DOHH2 (cell line): ENCODE data around the gene APIP.

Experiments used
- H3F3A ChIP-seq: fragments of 200-600 bp; sonication (generic), shearing (Covaris generic); 2 replicates; pipeline ENCODE4 v1.6.0; 2016; ENCODE audit warnings: antibody characterized with exemption, mild to moderate bottlenecking; ENCODE audit not compliant: control insufficient read depth, insufficient read depth
- H3K27ac ChIP-seq: fragments of 200-600 bp; sonication (generic); 2 replicates; pipeline ENCODE4 v1.5.1; 2014; ENCODE audit warnings: low read depth, mild to moderate bottlenecking, low read length, moderate library complexity
- H3K27me3 ChIP-seq: fragments of 200-600 bp; sonication (generic); 2 replicates; pipeline ENCODE4 v1.6.1; 2014; ENCODE audit warnings: mild to moderate bottlenecking, low read length, mixed read lengths; ENCODE audit not compliant: control insufficient read depth
- H3K36me3 ChIP-seq: fragments of 200-600 bp; sonication (generic); 2 replicates; pipeline ENCODE4 v1.6.1; 2014; ENCODE audit warnings: mild to moderate bottlenecking, low read length, moderate library complexity, mixed read lengths; ENCODE audit not compliant: control insufficient read depth
- H3K4me1 ChIP-seq: fragments of 200-600 bp; sonication (generic); 2 replicates; pipeline ENCODE4 v1.6.1; 2014; ENCODE audit warnings: mild to moderate bottlenecking, low read length, mixed read lengths; ENCODE audit not compliant: control insufficient read depth
- H3K4me2 ChIP-seq: fragments of 200-600 bp; sonication (generic); 2 replicates; pipeline ENCODE4 v1.6.0; 2014; ENCODE audit warnings: mild to moderate bottlenecking, low read length, moderate library complexity
- H3K4me3 ChIP-seq: fragments of 200-600 bp; sonication (generic); 2 replicates; pipeline ENCODE4 v1.5.1; 2014; ENCODE audit warnings: mild to moderate bottlenecking, low read length, mixed read lengths
- H3K79me2 ChIP-seq: fragments of 200-600 bp; sonication (generic); 2 replicates; pipeline ENCODE4 v1.6.1; 2014; ENCODE audit warnings: mild to moderate bottlenecking, low read length, mixed read lengths; ENCODE audit not compliant: control insufficient read depth
- H3K9me2 ChIP-seq: fragments of 200-600 bp; sonication (generic); replicated peaks from 2 replicates; pipeline ENCODE4 v1.6.1; 2014; ENCODE audit warnings: mild to moderate bottlenecking, low read length, mixed read lengths; ENCODE audit not compliant: control insufficient read depth
- H3K9me3 ChIP-seq: fragments of 200-600 bp; sonication (generic); 2 replicates; pipeline ENCODE4 v1.6.1; 2014; ENCODE audit warnings: antibody characterized with exemption, low read length, mixed read lengths; ENCODE audit not compliant: control insufficient read depth, insufficient read depth
- H4K20me1 ChIP-seq: fragments of 200-600 bp; sonication (generic); 2 replicates; pipeline ENCODE4 v1.6.0; 2014; ENCODE audit warnings: low read depth, mild to moderate bottlenecking, antibody characterized with exemption, low read length, moderate library complexity; ENCODE audit not compliant: control insufficient read depth, insufficient read depth
- EZH2phosphoT487 ChIP-seq: fragments of 200-600 bp; sonication (generic); IDR thresholded peaks from 2 replicates; pipeline ENCODE4 v1.6.1; 2017; ENCODE audit warnings: borderline replicate concordance, mild to moderate bottlenecking, antibody characterized with exemption, low read length, moderate library complexity, mixed read lengths
- TF ChIP-seq, protein P1 (sequence below): fragments of 200-600 bp; sonication (generic); IDR thresholded peaks from one replicate; pipeline ENCODE4 v1.5.1; 2014; ENCODE audit warnings: antibody characterized with exemption, mild to moderate bottlenecking, low read depth, low read length; ENCODE audit not compliant: poor library complexity, severe bottlenecking

The APIP gene

DNA sequence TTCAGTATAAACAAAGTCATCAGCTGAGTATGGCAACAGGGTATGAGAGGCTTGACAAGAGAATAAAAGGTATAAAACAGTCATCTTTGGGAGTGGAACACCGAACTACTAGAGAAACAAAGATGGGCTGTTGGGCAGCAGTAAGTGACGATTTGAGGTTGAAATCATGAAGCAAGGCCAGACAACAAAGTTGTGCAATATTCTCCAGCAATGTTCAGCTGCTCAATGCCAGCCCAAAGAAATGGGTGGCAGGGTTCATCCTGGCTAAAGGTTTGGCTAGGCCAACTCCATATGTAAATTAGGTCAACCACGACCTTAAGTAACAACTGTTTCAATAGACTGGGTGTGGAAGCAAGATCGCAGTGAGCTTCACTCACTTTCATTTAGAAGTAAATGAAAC is 6.2 kb downstream of the APIP start:
- peaks cover 75% of the 10 kb centered on the region for H3K79me2 ChIP-seq
- no peaks in the 10 kb centered on the region for H3K27me3 ChIP-seq
- TF ChIP-seq EZH2phosphoT487: no peak
- TF ChIP-seq, protein P1, sequence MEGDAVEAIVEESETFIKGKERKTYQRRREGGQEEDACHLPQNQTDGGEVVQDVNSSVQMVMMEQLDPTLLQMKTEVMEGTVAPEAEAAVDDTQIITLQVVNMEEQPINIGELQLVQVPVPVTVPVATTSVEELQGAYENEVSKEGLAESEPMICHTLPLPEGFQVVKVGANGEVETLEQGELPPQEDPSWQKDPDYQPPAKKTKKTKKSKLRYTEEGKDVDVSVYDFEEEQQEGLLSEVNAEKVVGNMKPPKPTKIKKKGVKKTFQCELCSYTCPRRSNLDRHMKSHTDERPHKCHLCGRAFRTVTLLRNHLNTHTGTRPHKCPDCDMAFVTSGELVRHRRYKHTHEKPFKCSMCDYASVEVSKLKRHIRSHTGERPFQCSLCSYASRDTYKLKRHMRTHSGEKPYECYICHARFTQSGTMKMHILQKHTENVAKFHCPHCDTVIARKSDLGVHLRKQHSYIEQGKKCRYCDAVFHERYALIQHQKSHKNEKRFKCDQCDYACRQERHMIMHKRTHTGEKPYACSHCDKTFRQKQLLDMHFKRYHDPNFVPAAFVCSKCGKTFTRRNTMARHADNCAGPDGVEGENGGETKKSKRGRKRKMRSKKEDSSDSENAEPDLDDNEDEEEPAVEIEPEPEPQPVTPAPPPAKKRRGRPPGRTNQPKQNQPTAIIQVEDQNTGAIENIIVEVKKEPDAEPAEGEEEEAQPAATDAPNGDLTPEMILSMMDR: no peak
- no peaks in the 10 kb centered on the region for H4K20me1 ChIP-seq
- H3K27ac ChIP-seq: no peak overlapping the region
- no peaks in the 10 kb centered on the region for H3F3A ChIP-seq
- peaks cover 5% of the 10 kb centered on the region; the same call in 1 of the 2 replicates for H3K9me3 ChIP-seq
- H3K4me3 ChIP-seq: no peak overlapping the region
- no peaks in the 10 kb centered on the region for H3K9me2 ChIP-seq
- peaks cover 48% of the 10 kb centered on the region for H3K36me3 ChIP-seq
- peaks cover 7% of the 10 kb centered on the region for H3K4me1 ChIP-seq
- no peak overlapping the region for H3K4me2 ChIP-seq

DNA sequence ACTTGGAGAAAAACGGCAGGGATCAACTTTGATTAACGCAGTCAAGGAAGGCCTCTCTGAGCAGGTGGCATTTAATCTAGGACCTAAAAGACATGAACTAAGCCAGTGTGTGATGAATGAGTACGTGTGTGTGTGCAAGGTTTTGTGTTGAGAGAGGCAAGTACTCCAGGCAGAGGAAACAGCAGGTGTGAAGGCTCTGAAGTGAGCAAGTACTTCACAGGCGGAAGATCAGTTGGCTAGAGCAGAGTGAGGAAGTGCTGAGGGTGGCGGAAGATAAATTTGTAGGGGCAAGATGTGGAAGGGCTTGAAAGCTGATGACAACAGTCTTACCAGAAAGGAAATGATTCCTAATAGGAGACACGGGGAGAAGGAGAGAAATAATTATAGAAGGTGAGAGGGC is 6.8 kb downstream of the APIP start:
- Histone ChIP-seq H3F3A (no peaks in the 10 kb centered on the region), H3K4me1 (peaks cover 7% of the 10 kb centered on the region), H3K4me3 (no peak overlapping the region), H3K27ac (no peak overlapping the region), H3K9me2 (no peaks in the 10 kb centered on the region), H3K36me3 (peaks cover 48% of the 10 kb centered on the region), H3K4me2 (no peak overlapping the region), H3K79me2 (peaks cover 75% of the 10 kb centered on the region), H3K27me3 (no peaks in the 10 kb centered on the region), H3K9me3 (peaks cover 5% of the 10 kb centered on the region; the same call in 1 of the 2 replicates), H4K20me1 (no peaks in the 10 kb centered on the region)
- no peak for TF ChIP-seq EZH2phosphoT487
- TF ChIP-seq, protein P1: no peak

DNA sequence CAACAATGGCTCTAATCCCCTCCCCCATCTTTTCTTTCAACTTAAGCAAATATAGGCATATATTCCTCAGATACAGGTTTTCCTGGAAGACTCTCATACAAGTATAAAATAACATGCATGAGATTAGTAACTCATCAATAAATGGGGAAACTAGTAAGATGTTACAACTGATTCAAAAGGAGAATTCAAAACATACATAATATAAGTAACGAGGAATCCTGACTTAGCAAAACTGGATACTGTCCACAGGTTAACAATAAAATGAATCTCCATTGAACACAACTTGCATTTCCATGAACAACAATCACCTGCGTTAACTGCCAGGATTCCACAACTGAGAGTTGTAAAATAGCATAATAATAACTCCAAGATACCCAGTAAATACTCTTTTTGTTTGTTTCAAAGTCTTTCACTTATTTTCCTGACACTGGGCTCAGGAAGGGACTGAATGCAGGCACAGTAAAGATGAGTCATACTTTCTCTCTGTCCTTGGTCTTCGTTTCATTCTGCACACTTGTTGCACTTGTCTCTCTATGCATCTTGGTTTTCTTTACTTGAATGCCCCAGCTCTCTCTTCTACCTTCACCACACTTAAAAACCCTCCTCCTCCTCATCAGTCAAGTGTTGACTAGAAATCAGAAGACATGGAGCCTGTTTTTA is 8.1 kb downstream of the APIP start:
- Histone ChIP-seq H3K27ac (no peak overlapping the region), H3K9me3 (peaks cover 3% of the 10 kb centered on the region; the same call in 1 of the 2 replicates), H3K4me2 (no peak overlapping the region), H3K9me2 (no peaks in the 10 kb centered on the region), H3K36me3 (peaks cover 38% of the 10 kb centered on the region), H3K4me1 (peaks cover 9% of the 10 kb centered on the region), H3K79me2 (peaks cover 72% of the 10 kb centered on the region), H4K20me1 (no peaks in the 10 kb centered on the region), H3K4me3 (no peak overlapping the region), H3F3A (no peaks in the 10 kb centered on the region), H3K27me3 (no peaks in the 10 kb centered on the region)
- TF ChIP-seq, protein P1: no peak
- no peak for TF ChIP-seq EZH2phosphoT487
